ENCODE measurements around the gene FAM32A. TPM values are rescaled to one million over a fixed set of nuclear protein-coding genes. Genes with fewer than 3 reads are reported as not detected.

Gene FAM32A
- total RNA-seq, 1 experiment from 2014 or later = 141 TPM

GRCh38 chr19:16206637-16207036 lies 21.4 kb downstream of the FAM32A start:
- POLR2A ChIA-PET (ENCODE audit: unreplicated experiment) = no interaction called here
- BruUV-seq (replicated peaks) = no TSS peak

GRCh38 chr19:16207063-16207462 lies 21.9 kb downstream of the FAM32A start:
- Histone ChIP-seq H3K4me2 (ENCODE audit: low read length) (no peak overlapping the region), H3K36me3 (ENCODE audit: low read depth, low read length) (peaks cover 8% of the 10 kb centered on the region; the same call in 1 of the 2 replicates), H3K9me2 (replicated peaks; ENCODE audit: low read length) (no peaks in the 10 kb centered on the region), H4K20me1 (ENCODE audit: low read length) (no peaks in the 10 kb centered on the region), H3K27ac (ENCODE audit: low read length) (no peak overlapping the region), H3K9ac (ENCODE audit: low read length) (no peak overlapping the region), H2AFZ (ENCODE audit: low read length) (no peak overlapping the region), H3K27me3 (ENCODE audit: low read length) (no peaks in the 10 kb centered on the region), H3F3A (ENCODE audit: low read length, unreplicated experiment) (no peaks in the 10 kb centered on the region), H3K4me3 (ENCODE audit: low read length) (no peak overlapping the region), H3K4me1 (ENCODE audit: insufficient read depth, low read length) (no peaks in the 10 kb centered on the region), H3K9me3 (ENCODE audit: low read length) (no peaks in the 10 kb centered on the region), H3K79me2 (ENCODE audit: low read length) (no peaks in the 10 kb centered on the region)
- DNase-seq (no peak), ATAC-seq (no peak)
- TF ChIP-seq EZH2 (IDR thresholded peaks at IDR 0.05; ENCODE audit: low read length, unreplicated experiment) (no peak), CTCF (conservative IDR thresholded peaks at IDR 0.05; ENCODE audit: low read depth, low read length) (no peak)
- ChIA-PET POLR2A (ENCODE audit: unreplicated experiment) (interaction anchor here (0.8 kb wide), 1 partner anchor 10 kb away, joined by 4 read pairs; the partner anchor contains the start of gene AP1M1), CTCF (interaction anchor here (0.5 kb wide), 1 partner anchor 166 kb away, joined by 3 read pairs; no protein-coding TSS in a partner anchor)
- no TSS peak for BruUV-seq (replicated peaks)
- intact Hi-C loops (cut with micrococcal nuclease) = no loop called here

More at GRCh38 chr19:16206637-16207036, 21.4 kb downstream of the FAM32A start:
- CTCF ChIA-PET = no interaction called here
- no peak for DNase-seq
- H3K4me3 ChIP-seq (ENCODE audit: low read length) = no peak overlapping the region
- no peak for TF ChIP-seq CTCF (conservative IDR thresholded peaks at IDR 0.05; ENCODE audit: low read depth, low read length)
- no peak for TF ChIP-seq EZH2 (IDR thresholded peaks at IDR 0.05; ENCODE audit: low read length, unreplicated experiment)
- no peak for TF ChIP-seq EZH2phosphoT487 (IDR thresholded peaks at IDR 0.05; ENCODE audit: borderline replicate concordance, low read length)
- no peaks in the 10 kb centered on the region for H3K79me2 ChIP-seq (ENCODE audit: low read length)
- no peak overlapping the region for H3K27ac ChIP-seq (ENCODE audit: low read length)
- no peak overlapping the region for H3K4me2 ChIP-seq (ENCODE audit: low read length)
- peaks cover 8% of the 10 kb centered on the region; the same call in 1 of the 2 replicates for H3K36me3 ChIP-seq (ENCODE audit: low read depth, low read length)
- no peaks in the 10 kb centered on the region for H3K27me3 ChIP-seq (ENCODE audit: low read length)
- H3K9me3 ChIP-seq (ENCODE audit: low read length) = no peaks in the 10 kb centered on the region
- no peaks in the 10 kb centered on the region for H3K4me1 ChIP-seq (ENCODE audit: insufficient read depth, low read length)
- no peak for ATAC-seq
- no peaks in the 10 kb centered on the region for H3F3A ChIP-seq (ENCODE audit: low read length, unreplicated experiment)
- intact Hi-C loops (cut with micrococcal nuclease) = no loop called here
- H2AFZ ChIP-seq (ENCODE audit: low read length) = no peak overlapping the region
- H3K9me2 ChIP-seq (replicated peaks; ENCODE audit: low read length) = no peaks in the 10 kb centered on the region
- no peak overlapping the region for H3K9ac ChIP-seq (ENCODE audit: low read length)
- no peaks in the 10 kb centered on the region for H4K20me1 ChIP-seq (ENCODE audit: low read length)

- Histone ChIP-seq H3K4me1 (ENCODE audit: insufficient read depth, low read length) (no peaks in the 10 kb centered on the region), H3K9me2 (replicated peaks; ENCODE audit: low read length) (no peaks in the 10 kb centered on the region), H3K4me2 (ENCODE audit: low read length) (no peak overlapping the region), H3K27ac (ENCODE audit: low read length) (no peak overlapping the region), H2AFZ (ENCODE audit: low read length) (no peak overlapping the region), H3K36me3 (ENCODE audit: low read depth, low read length) (peaks cover 8% of the 10 kb centered on the region; the same call in 1 of the 2 replicates), H3F3A (ENCODE audit: low read length, unreplicated experiment) (no peaks in the 10 kb centered on the region), H3K9me3 (ENCODE audit: low read length) (no peaks in the 10 kb centered on the region), H3K27me3 (ENCODE audit: low read length) (no peaks in the 10 kb centered on the region), H3K79me2 (ENCODE audit: low read length) (no peaks in the 10 kb centered on the region; the same call in 1 of the 2 replicates), H4K20me1 (ENCODE audit: low read length) (no peaks in the 10 kb centered on the region), H3K4me3 (ENCODE audit: low read length) (no peak overlapping the region), H3K9ac (ENCODE audit: low read length) (no peak overlapping the region)
- no TSS peak for BruUV-seq (replicated peaks)
- CTCF ChIA-PET = interaction anchor here (0.5 kb wide), 1 partner anchor 166 kb away, joined by 3 read pairs; no protein-coding TSS in a partner anchor
- TF ChIP-seq EZH2 (IDR thresholded peaks at IDR 0.05; ENCODE audit: low read length, unreplicated experiment) = no peak
- no peak for TF ChIP-seq CTCF (conservative IDR thresholded peaks at IDR 0.05; ENCODE audit: low read depth, low read length)
- TF ChIP-seq EZH2phosphoT487 (IDR thresholded peaks at IDR 0.05; ENCODE audit: borderline replicate concordance, low read length) = no peak
- POLR2A ChIA-PET (ENCODE audit: unreplicated experiment) = interaction anchor here (0.8 kb wide), 1 partner anchor 10 kb away, joined by 4 read pairs; the partner anchor contains the start of gene AP1M1
- DNase-seq (no peak), ATAC-seq (no peak)
- intact Hi-C loops (cut with micrococcal nuclease) = no loop called here
Observed at GRCh38 chr19:16207490-16208025, 22.3 kb downstream of the FAM32A start.

All from PC-3 (cell line).